Panc1 (cell line): ENCODE data around the gene SRSF3. TPM values are rescaled to one million over a fixed set of nuclear protein-coding genes. Genes with fewer than 3 reads are reported as not detected.
"Not testable (repeated sequence)": the region's sequence is repeated elsewhere in the genome, so short reads cannot be mapped to it uniquely, and the experiment has no call there.

Experiments
- ATAC-seq: fragments of 200-7000 bp; cut with Tn5 transposase; 2 replicates; pipeline ENCODE4 v1.9.1; 2020; ENCODE audit warnings: mild to moderate bottlenecking, moderate library complexity
- BruUV-seq: library from RNA; stranded (reverse); fragments of 400-500 nt; replicated peaks from 2 replicates; lab custom pipeline; 2021; lab: Mats Ljungman, UMichigan
- CTCF ChIA-PET: fragments of 300-600 bp; sonication (Branson Sonifier 250); formaldehyde crosslinking; loops from one replicate; lab custom pipeline; 2022; ENCODE audit warnings: antibody characterized with exemption; lab: Charles Lee
- POLR2A ChIA-PET: fragments of 300-600 bp; sonication (Branson Sonifier 250); formaldehyde crosslinking; loops from one replicate; lab custom pipeline; 2022; ENCODE audit warnings: antibody characterized with exemption; lab: Charles Lee
- DNase-seq: peaks from one replicate; pipeline ENCODE4 v3.0.0-alpha.2; 2010; ENCODE audit warnings: low read depth, low spot score
- H3K27ac ChIP-seq: 2 replicates; pipeline ENCODE4 v1.5.1; 2011; ENCODE audit warnings: mild to moderate bottlenecking, low read length, inconsistent platforms
- H3K27me3 ChIP-seq: fragments of 200-500 bp; sonication (Bioruptor generic); 2 replicates; pipeline ENCODE4 v1.6.0; 2014; ENCODE audit warnings: low read length, inconsistent platforms; ENCODE audit not compliant: control insufficient read depth, insufficient read depth
- H3K36me3 ChIP-seq: fragments of 200-500 bp; sonication (Bioruptor generic); 2 replicates; pipeline ENCODE4 v1.5.1; 2014; ENCODE audit warnings: inconsistent platforms, mild to moderate bottlenecking, low read length, moderate library complexity; ENCODE audit not compliant: control insufficient read depth, insufficient read depth
- H3K4me1 ChIP-seq: 2 replicates; pipeline ENCODE4 v1.5.1; 2011; ENCODE audit warnings: inconsistent platforms, mild to moderate bottlenecking, low read length, moderate library complexity; ENCODE audit not compliant: control insufficient read depth, insufficient read depth
- H3K4me3 ChIP-seq, 2 experiments: 2 replicates each; pipeline ENCODE4 v1.5.1; 2011 to 2012; ENCODE audit warnings: low read depth in 2 of 2, low read length in 2 of 2, mild to moderate bottlenecking in 2 of 2, inconsistent platforms in 1 of 2, moderate library complexity in 1 of 2
- H3K9me3 ChIP-seq: fragments of 200-500 bp; sonication (Bioruptor generic); 2 replicates; pipeline ENCODE4 v1.5.1; 2014; ENCODE audit warnings: low read depth, mild to moderate bottlenecking, inconsistent platforms, low read length, moderate library complexity; ENCODE audit not compliant: control insufficient read depth, insufficient read depth
- POLR2AphosphoS5 ChIP-seq: IDR thresholded peaks from 2 replicates; pipeline ENCODE4 v1.6.1; 2012; ENCODE audit warnings: mild to moderate bottlenecking, low read depth, low read length, moderate library complexity
- SIN3A ChIP-seq: IDR thresholded peaks from 2 replicates; pipeline ENCODE4 v1.6.1; 2012; ENCODE audit warnings: low read depth, mild to moderate bottlenecking, low read length, moderate library complexity, borderline replicate concordance; ENCODE audit not compliant: insufficient read depth
- TCF7L2 ChIP-seq: IDR thresholded peaks from 2 replicates; pipeline ENCODE4 v1.6.1; 2011; ENCODE audit warnings: mild to moderate bottlenecking, low read depth, low read length, inconsistent platforms
- in situ Hi-C: cut with HindIII; loops from 2 replicates; pipeline ENCODE4 v1.10.0; 2016; ENCODE audit warnings: low sequenced_read_pairs, low pct_unique_long_range_greater_than_20kb
- intact Hi-C: fragments of 100-400 bp; cut with micrococcal nuclease; formaldehyde crosslinking; loops from one replicate; pipeline ENCODE4 v1.10.0; 2022; ENCODE audit not compliant: unreplicated experiment
- total RNA-seq: library from RNA; stranded (reverse); gene quantifications from one replicate; pipeline ENCODE4 v1.2.1, GENCODE V29; 2021; ENCODE audit not compliant: unreplicated experiment
- TF ChIP-seq, protein P1 (sequence below), 2 experiments: IDR thresholded peaks; 2 replicates each; pipeline ENCODE4 v1.6.1; 2011 to 2012; ENCODE audit warnings: low read depth in 2 of 2, control low read depth in 1 of 2, low read length in 1 of 2, mild to moderate bottlenecking in 1 of 2, moderate library complexity in 1 of 2; ENCODE audit not compliant: insufficient read depth in 1 of 2
- TF ChIP-seq, protein P2 (sequence below): fragments of 450-650 bp; IDR thresholded peaks from 2 replicates; pipeline ENCODE4 v1.5.1; 2017; ENCODE audit warnings: mild to moderate bottlenecking

SRSF3 gene
- total RNA-seq, 1 experiment from 2014 or later, result 356 TPM

DNA sequence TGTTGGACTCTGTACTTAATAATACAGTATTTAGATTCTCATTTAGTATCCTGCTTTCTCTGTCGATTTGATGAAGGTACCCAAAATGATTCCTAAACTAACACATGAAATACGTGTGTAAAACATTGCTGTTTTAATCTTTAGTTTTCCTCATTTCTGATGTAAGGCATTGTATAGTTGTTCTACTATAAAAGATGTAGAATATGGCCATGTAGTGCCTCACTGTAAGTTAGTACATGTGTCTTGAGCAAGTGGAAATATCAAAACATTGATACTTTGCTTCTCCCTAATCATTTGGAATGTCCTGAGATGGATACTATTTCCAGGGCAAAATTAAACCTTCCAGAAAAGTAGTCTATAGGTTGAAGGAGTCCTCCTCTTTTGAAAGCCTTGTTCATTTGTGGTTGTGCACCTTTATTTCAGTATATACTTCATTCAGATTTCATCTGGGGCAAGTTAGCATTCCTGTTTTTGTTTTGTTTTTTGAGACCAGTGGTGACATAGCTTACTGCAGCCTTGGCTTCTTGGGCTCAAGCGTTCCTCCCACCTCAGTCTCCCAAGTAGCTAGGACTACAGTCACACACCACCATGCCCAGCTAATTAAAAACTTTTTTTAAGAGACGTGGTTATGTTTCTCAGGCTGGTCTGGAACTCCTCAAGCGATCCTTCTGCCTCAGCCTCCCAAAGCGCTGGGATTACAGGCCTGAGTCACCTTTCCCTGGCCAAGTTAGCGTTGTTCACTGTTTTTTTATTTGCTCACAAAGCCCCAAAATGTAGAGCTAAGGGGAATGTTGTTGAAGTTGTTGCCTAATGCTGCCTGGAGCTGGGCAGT lies 11.6 kb downstream of the SRSF3 start:
- ChIA-PET CTCF (interaction anchor here (0.6 kb wide), 1 partner anchor 57 kb away, joined by 3 read pairs; no protein-coding TSS in a partner anchor), POLR2A (no interaction called here)
- TF ChIP-seq SIN3A, result no peak
- TF ChIP-seq, protein P1, sequence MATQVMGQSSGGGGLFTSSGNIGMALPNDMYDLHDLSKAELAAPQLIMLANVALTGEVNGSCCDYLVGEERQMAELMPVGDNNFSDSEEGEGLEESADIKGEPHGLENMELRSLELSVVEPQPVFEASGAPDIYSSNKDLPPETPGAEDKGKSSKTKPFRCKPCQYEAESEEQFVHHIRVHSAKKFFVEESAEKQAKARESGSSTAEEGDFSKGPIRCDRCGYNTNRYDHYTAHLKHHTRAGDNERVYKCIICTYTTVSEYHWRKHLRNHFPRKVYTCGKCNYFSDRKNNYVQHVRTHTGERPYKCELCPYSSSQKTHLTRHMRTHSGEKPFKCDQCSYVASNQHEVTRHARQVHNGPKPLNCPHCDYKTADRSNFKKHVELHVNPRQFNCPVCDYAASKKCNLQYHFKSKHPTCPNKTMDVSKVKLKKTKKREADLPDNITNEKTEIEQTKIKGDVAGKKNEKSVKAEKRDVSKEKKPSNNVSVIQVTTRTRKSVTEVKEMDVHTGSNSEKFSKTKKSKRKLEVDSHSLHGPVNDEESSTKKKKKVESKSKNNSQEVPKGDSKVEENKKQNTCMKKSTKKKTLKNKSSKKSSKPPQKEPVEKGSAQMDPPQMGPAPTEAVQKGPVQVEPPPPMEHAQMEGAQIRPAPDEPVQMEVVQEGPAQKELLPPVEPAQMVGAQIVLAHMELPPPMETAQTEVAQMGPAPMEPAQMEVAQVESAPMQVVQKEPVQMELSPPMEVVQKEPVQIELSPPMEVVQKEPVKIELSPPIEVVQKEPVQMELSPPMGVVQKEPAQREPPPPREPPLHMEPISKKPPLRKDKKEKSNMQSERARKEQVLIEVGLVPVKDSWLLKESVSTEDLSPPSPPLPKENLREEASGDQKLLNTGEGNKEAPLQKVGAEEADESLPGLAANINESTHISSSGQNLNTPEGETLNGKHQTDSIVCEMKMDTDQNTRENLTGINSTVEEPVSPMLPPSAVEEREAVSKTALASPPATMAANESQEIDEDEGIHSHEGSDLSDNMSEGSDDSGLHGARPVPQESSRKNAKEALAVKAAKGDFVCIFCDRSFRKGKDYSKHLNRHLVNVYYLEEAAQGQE (IDR thresholded peaks at IDR 0.05; ENCODE audit: insufficient read depth in 1 of 2, low read depth in 2 of 2, low read length in 1 of 2), result no peak
- TF ChIP-seq TCF7L2, result no peak
- TF ChIP-seq POLR2AphosphoS5, result no peak; the same call in 1 of the 2 replicates
- in situ Hi-C loops, result no loop called here
- DNase-seq (no peak), ATAC-seq (0 out of 2 replicates have a peak, but pooled peaks have one; percentile 42)
- intact Hi-C loops, result no loop called here
- H3K36me3 ChIP-seq, result peaks cover 52% of the 10 kb centered on the region
- H3K27me3 ChIP-seq, result no peaks in the 10 kb centered on the region
- no peaks in the 10 kb centered on the region for H3K9me3 ChIP-seq
- peaks cover 54% of the 10 kb centered on the region for H3K4me1 ChIP-seq
- H3K4me3 ChIP-seq, result no peak overlapping the region
- H3K27ac ChIP-seq, result no peak overlapping the region
- no TSS peak for BruUV-seq

DNA sequence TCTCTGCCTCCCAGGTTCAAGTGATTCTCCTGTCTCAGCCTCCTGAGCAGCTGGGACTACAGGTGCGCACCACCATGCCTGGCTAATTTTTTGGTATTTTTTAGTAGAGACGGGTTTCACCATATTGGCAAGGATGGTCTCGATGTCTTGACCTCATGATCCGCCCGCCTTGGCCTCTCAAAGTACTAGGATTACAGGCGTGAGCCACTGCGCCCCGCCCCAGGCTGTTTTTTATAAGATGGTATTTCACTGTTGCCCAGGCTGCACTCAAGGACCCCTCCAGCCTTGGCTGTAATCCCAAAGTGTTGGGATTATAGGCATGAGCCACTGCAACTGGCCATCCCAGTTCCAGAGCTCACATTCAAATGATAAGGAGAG lies 13.1 kb downstream of the SRSF3 start:
- H3K4me3 ChIP-seq, intact Hi-C loops, CTCF ChIA-PET, ATAC-seq, in situ Hi-C loops, H3K9me3 ChIP-seq, DNase-seq, H3K27me3 ChIP-seq, H3K27ac ChIP-seq, BruUV-seq: not testable (repeated sequence)
- H3K36me3 ChIP-seq, result peaks cover 37% of the 10 kb centered on the region
- POLR2A ChIA-PET, result interaction anchor here (0.6 kb wide), 2 partner anchors 37 to 152 kb away, joined by 4 read pairs; no protein-coding TSS in a partner anchor
- peaks cover 45% of the 10 kb centered on the region for H3K4me1 ChIP-seq

- BruUV-seq, result no TSS peak
- CTCF ChIA-PET, result interaction anchor here (0.5 to 0.6 kb wide), 2 partner anchors 151 to 304 kb away, joined by 4 to 5 read pairs; no protein-coding TSS in a partner anchor
- TF ChIP-seq TCF7L2 (no peak), POLR2AphosphoS5 (no peak)
- TF ChIP-seq, protein P2, sequence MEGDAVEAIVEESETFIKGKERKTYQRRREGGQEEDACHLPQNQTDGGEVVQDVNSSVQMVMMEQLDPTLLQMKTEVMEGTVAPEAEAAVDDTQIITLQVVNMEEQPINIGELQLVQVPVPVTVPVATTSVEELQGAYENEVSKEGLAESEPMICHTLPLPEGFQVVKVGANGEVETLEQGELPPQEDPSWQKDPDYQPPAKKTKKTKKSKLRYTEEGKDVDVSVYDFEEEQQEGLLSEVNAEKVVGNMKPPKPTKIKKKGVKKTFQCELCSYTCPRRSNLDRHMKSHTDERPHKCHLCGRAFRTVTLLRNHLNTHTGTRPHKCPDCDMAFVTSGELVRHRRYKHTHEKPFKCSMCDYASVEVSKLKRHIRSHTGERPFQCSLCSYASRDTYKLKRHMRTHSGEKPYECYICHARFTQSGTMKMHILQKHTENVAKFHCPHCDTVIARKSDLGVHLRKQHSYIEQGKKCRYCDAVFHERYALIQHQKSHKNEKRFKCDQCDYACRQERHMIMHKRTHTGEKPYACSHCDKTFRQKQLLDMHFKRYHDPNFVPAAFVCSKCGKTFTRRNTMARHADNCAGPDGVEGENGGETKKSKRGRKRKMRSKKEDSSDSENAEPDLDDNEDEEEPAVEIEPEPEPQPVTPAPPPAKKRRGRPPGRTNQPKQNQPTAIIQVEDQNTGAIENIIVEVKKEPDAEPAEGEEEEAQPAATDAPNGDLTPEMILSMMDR, result no peak
- Histone ChIP-seq H3K36me3 (peaks cover 31% of the 10 kb centered on the region), H3K27me3 (no peaks in the 10 kb centered on the region), H3K4me1 (peaks cover 45% of the 10 kb centered on the region), H3K27ac (peak overlapping the region; percentile 5; the same call in 1 of the 2 replicates), H3K9me3 (no peaks in the 10 kb centered on the region), H3K4me3 (no peak overlapping the region)
- POLR2A ChIA-PET, result interaction anchor here (0.6 to 0.7 kb wide), 3 partner anchors 42 to 151 kb away, joined by 3 to 5 read pairs (median 4); no protein-coding TSS in a partner anchor
- ATAC-seq (no peak), DNase-seq (no peak)
- in situ Hi-C loops (no loop called here), intact Hi-C loops (no loop called here)
Observed at GRCh38 chr6:36607683-36608386, 13.7 kb downstream of the SRSF3 start.
